HCT116 (cell line): Measurements from ENCODE around the gene MKI67. TPM values are rescaled to one million over a fixed set of nuclear protein-coding genes. Genes with fewer than 3 reads are reported as not detected.

Source experiments
- ATAC-seq: fragments of 200-7000 bp; cut with Tn5 transposase; 2 replicates; pipeline ENCODE4 v1.9.1; 2020; ENCODE audit warnings: mild to moderate bottlenecking, moderate library complexity
- BruUV-seq: library from RNA; stranded (reverse); fragments of 400-500 nt; replicated peaks from 2 replicates; lab custom pipeline; 2021; lab: Mats Ljungman, UMichigan
- CTCF ChIA-PET: fragments of 300-600 bp; sonication (Branson Sonifier 250); formaldehyde crosslinking; loops from one replicate; lab custom pipeline; 2021; ENCODE audit warnings: antibody characterized with exemption; lab: Charles Lee
- POLR2A ChIA-PET: fragments of 300-600, 350-600 bp; sonication (Branson Sonifier 250); formaldehyde crosslinking; loops from one replicate; lab custom pipeline; 2021; ENCODE audit warnings: antibody characterized with exemption; lab: Charles Lee
- RAD21 ChIA-PET, 2 experiments: fragments of 300-600 bp; sonication (Branson Sonifier 250); formaldehyde crosslinking; loops; one replicate each; lab custom pipeline; 2023; ENCODE audit warnings: low total read pairs in 2 of 2; ENCODE audit not compliant: uncharacterized antibody in 2 of 2, unreplicated experiment in 2 of 2, low non-redundant PET in 1 of 2; lab: Charles Lee
- DNase-seq: peaks from one replicate; pipeline ENCODE4 v3.0.0-alpha.2; 2010; ENCODE audit warnings: low read depth, low spot score
- H2AFZ ChIP-seq: fragments of 200-600 bp; shearing (Covaris generic), sonication (generic); 2 replicates; pipeline ENCODE4 v1.6.1; 2017; ENCODE audit warnings: low read depth, mixed run types, mixed read lengths, antibody characterized with exemption, low read length; ENCODE audit not compliant: poor library complexity, severe bottlenecking
- H3K27ac ChIP-seq: 2 replicates; pipeline ENCODE4 v1.5.1; 2012; ENCODE audit warnings: low read depth, low read length
- H3K27me3 ChIP-seq: fragments of 200-600 bp; sonication (generic); 2 replicates; pipeline ENCODE4 v1.6.1; 2016; ENCODE audit warnings: mixed run types, low read length, mixed read lengths; ENCODE audit not compliant: insufficient read depth
- H3K36me3 ChIP-seq, 2 experiments: fragments of 200-500 bp in 1 of 2; fragments of 200-600 bp in 1 of 2; sonication (Bioruptor generic) in 1 of 2; sonication (generic) in 1 of 2; 2 replicates each; pipeline versions ENCODE4 v1.5.1 to v1.6.1; 2014 to 2016; ENCODE audit warnings: low read length in 2 of 2, inconsistent platforms in 1 of 2, mixed read lengths in 1 of 2, mixed run types in 1 of 2; ENCODE audit not compliant: insufficient read depth in 2 of 2, control insufficient read depth in 1 of 2
- H3K4me1 ChIP-seq, 2 experiments: fragments of 200-600 bp in 1 of 2; sonication (generic) in 1 of 2; 2 replicates each; pipeline versions ENCODE4 v1.5.1 to v1.6.1; 2012 to 2017; ENCODE audit warnings: low read length in 2 of 2, inconsistent platforms in 1 of 2, mild to moderate bottlenecking in 1 of 2, mixed read lengths in 1 of 2, mixed run types in 1 of 2, moderate library complexity in 1 of 2; ENCODE audit not compliant: insufficient read depth in 2 of 2, control insufficient read depth in 1 of 2
- H3K4me2 ChIP-seq: fragments of 200-600 bp; sonication (generic); 2 replicates; pipeline ENCODE4 v1.6.1; 2017; ENCODE audit warnings: mixed run types, low read length, mixed read lengths
- H3K4me3 ChIP-seq, 2 experiments: fragments of 200-600 bp in 1 of 2; sonication (generic) in 1 of 2; replicated peaks in 1 of 2; 2 replicates each; pipeline ENCODE4 v1.5.1; 2011 to 2016; ENCODE audit warnings: low read length in 2 of 2, control low read depth in 1 of 2, low read depth in 1 of 2, mild to moderate bottlenecking in 1 of 2, mixed read lengths in 1 of 2, mixed run types in 1 of 2
- H3K79me2 ChIP-seq: fragments of 200-600 bp; sonication (generic); 2 replicates; pipeline ENCODE4 v1.6.1; 2017; ENCODE audit warnings: mild to moderate bottlenecking, mixed run types, low read length, moderate library complexity, mixed read lengths; ENCODE audit not compliant: insufficient read depth
- H3K9ac ChIP-seq: fragments of 200-600 bp; sonication (generic); 2 replicates; pipeline ENCODE4 v1.6.1; 2016; ENCODE audit warnings: low read length, mixed read lengths
- H3K9me2 ChIP-seq: fragments of 200-600 bp; sonication (generic), shearing (Covaris generic); 2 replicates; pipeline ENCODE4 v1.6.1; 2017; ENCODE audit warnings: mixed run types, mild to moderate bottlenecking, moderate library complexity; ENCODE audit not compliant: insufficient read depth
- H3K9me3 ChIP-seq, 2 experiments: fragments of 200-500 bp in 1 of 2; fragments of 200-600 bp in 1 of 2; sonication (Bioruptor generic) in 1 of 2; sonication (generic) in 1 of 2; 2 replicates each; pipeline ENCODE4 v1.6.1; 2014 to 2017; ENCODE audit warnings: low read length in 2 of 2, mixed read lengths in 2 of 2, inconsistent platforms in 1 of 2, low read depth in 1 of 2, mild to moderate bottlenecking in 1 of 2, mixed run types in 1 of 2, moderate library complexity in 1 of 2; ENCODE audit not compliant: control insufficient read depth in 1 of 2, insufficient read depth in 1 of 2
- H4K20me1 ChIP-seq: fragments of 200-600 bp; sonication (generic), shearing (Covaris generic); 2 replicates; pipeline ENCODE4 v1.6.1; 2017; ENCODE audit warnings: mixed run types, mild to moderate bottlenecking, moderate library complexity; ENCODE audit not compliant: insufficient read depth
- CEBPB ChIP-seq: IDR thresholded peaks from 2 replicates; pipeline ENCODE4 v1.6.1; 2012; ENCODE audit warnings: low read depth
- EGR1 ChIP-seq: IDR thresholded peaks from 2 replicates; pipeline ENCODE4 v1.6.1; 2012; ENCODE audit warnings: low read depth
- ELF1 ChIP-seq: IDR thresholded peaks from 2 replicates; pipeline ENCODE4 v1.6.1; 2012; ENCODE audit warnings: low read depth, borderline replicate concordance
- EZH2 ChIP-seq: fragments of 200-600 bp; sonication (generic); IDR thresholded peaks from 2 replicates; pipeline ENCODE4 v1.6.1; 2017; ENCODE audit warnings: antibody characterized with exemption, mixed run types
- FOSL1 ChIP-seq: IDR thresholded peaks from 2 replicates; pipeline ENCODE4 v1.6.1; 2012; ENCODE audit warnings: low read depth
- JUND ChIP-seq: IDR thresholded peaks from 2 replicates; pipeline ENCODE4 v1.6.1; 2012
- POLR2A ChIP-seq: IDR thresholded peaks from 2 replicates; pipeline ENCODE4 v1.7.0; 2011; ENCODE audit warnings: borderline replicate concordance; ENCODE audit not compliant: insufficient read depth, insufficient read length; ENCODE audit errors: extremely low read depth
- RAD21 ChIP-seq: IDR thresholded peaks from 2 replicates; pipeline ENCODE4 v1.6.1; 2012; ENCODE audit warnings: low read depth, mild to moderate bottlenecking
- SIN3A ChIP-seq: IDR thresholded peaks from 2 replicates; pipeline ENCODE4 v1.6.1; 2012; ENCODE audit warnings: low read depth
- SRF ChIP-seq: IDR thresholded peaks from 2 replicates; pipeline ENCODE4 v1.6.1; 2012; ENCODE audit warnings: low read depth
- TCF7L2 ChIP-seq: IDR thresholded peaks from 2 replicates; pipeline ENCODE4 v1.7.0; 2011; ENCODE audit warnings: borderline replicate concordance, inconsistent platforms; ENCODE audit not compliant: insufficient read depth, insufficient read length; ENCODE audit errors: extremely low read depth
- ZFX ChIP-seq: fragments of 450-650 bp; IDR thresholded peaks from 2 replicates; pipeline ENCODE4 v1.6.1; 2017
- intact Hi-C: fragments of 100-400 bp; cut with micrococcal nuclease; formaldehyde crosslinking; loops from 2 replicates; pipeline ENCODE4 v1.10.0; 2022
- total RNA-seq: library from RNA; stranded (reverse); gene quantifications from one replicate; pipeline ENCODE4 v1.2.1, GENCODE V29; 2021; ENCODE audit not compliant: unreplicated experiment
- TF ChIP-seq, protein P1 (sequence below): IDR thresholded peaks from 2 replicates; pipeline ENCODE4 v1.6.1; 2012; ENCODE audit warnings: low read depth
- TF ChIP-seq, protein P2 (sequence below): IDR thresholded peaks from 2 replicates; pipeline ENCODE4 v1.6.1; 2012

Gene MKI67
- total RNA-seq, 1 experiment from 2014 or later = 202 TPM

DNA sequence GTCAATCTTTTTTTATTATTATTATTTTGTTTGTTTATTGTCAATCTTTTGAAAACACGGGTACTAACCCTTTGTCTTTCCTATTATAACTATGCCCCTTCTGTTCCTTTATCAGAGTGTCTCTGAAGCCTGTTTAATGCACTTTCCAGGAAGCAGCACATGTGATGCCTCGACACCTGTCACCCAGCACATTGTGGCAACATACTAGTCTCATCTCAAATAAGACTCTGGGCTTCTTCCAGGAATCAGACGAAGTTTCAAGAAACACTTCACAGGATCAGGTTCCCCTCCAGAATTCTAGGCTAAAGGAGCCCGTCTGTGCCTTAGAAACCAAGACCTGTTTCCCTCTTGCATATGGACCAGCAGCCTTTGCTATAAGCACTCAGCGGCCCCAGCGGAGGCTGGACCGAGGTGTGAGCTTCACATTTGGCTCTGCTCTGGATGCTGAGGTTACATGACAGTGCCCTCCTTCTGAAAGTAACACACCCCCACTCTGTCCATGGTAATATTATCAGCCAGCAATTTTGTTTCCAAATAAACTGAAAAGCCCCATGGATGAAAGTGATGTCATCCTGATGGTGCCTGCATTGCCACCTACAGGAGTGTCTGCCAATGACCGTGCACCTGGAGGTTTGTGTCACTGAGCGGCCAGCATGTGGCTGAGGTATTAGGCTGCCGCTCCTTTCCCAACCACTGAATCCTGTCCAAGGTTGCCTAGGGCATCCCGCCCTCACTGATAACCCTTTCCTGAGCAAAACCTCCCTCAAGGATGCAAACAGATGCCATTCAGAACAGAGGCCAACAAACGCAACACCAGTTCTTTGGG lies 38.1 kb downstream of the MKI67 start (continued):
- no peak for TF ChIP-seq ZFX
- TF ChIP-seq, protein P1, sequence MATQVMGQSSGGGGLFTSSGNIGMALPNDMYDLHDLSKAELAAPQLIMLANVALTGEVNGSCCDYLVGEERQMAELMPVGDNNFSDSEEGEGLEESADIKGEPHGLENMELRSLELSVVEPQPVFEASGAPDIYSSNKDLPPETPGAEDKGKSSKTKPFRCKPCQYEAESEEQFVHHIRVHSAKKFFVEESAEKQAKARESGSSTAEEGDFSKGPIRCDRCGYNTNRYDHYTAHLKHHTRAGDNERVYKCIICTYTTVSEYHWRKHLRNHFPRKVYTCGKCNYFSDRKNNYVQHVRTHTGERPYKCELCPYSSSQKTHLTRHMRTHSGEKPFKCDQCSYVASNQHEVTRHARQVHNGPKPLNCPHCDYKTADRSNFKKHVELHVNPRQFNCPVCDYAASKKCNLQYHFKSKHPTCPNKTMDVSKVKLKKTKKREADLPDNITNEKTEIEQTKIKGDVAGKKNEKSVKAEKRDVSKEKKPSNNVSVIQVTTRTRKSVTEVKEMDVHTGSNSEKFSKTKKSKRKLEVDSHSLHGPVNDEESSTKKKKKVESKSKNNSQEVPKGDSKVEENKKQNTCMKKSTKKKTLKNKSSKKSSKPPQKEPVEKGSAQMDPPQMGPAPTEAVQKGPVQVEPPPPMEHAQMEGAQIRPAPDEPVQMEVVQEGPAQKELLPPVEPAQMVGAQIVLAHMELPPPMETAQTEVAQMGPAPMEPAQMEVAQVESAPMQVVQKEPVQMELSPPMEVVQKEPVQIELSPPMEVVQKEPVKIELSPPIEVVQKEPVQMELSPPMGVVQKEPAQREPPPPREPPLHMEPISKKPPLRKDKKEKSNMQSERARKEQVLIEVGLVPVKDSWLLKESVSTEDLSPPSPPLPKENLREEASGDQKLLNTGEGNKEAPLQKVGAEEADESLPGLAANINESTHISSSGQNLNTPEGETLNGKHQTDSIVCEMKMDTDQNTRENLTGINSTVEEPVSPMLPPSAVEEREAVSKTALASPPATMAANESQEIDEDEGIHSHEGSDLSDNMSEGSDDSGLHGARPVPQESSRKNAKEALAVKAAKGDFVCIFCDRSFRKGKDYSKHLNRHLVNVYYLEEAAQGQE = no peak

DNA sequence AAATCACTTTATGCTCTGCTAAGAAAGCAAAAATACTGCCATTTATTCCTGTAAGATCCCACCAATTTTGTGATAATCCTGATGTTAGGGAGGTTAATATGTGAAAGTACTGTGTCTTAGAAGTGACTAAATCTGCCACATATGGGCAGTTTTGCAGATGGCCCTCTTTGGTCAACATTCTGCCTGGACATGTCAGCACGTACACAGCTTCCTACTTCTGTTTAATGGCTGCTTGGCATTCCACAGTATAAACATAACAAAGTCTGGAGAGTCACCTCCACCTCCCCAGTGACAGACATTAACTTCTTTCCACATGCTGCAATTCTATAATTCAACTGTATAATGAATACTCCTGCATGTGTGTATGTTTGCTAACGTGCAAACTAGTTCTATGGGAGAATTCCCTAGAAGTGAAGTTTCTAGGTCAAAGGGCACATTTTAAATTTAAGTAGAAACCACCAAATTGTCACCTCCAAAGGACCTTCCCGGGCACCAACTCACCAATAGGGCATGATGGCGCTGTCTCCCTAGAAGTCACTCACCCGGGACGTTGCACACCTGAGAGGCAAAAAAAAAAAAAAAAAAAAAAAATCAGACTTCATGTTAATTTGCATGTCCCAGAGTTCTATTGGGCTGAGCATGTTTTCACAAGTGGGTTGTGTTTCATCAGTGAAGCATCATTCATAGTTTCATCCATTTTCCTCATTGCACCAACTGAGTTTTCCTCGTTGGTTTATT lies 38.9 kb downstream of the MKI67 start:
- CTCF ChIA-PET = no interaction called here
- no TSS peak for BruUV-seq
- Histone ChIP-seq H2AFZ (no peak overlapping the region), H3K27me3 (no peaks in the 10 kb centered on the region), H3K9me3 (no peaks in the 10 kb centered on the region), H3K9ac (no peak overlapping the region), H3K9me2 (no peaks in the 10 kb centered on the region), H4K20me1 (no peaks in the 10 kb centered on the region; the same call in 1 of the 2 replicates), H3K4me3 (no peak overlapping the region), H3K27ac (no peak overlapping the region), H3K4me2 (no peak overlapping the region), H3K36me3 (no peaks in the 10 kb centered on the region), H3K4me1 (peaks cover 0 to 7% of the 10 kb centered on the region in 2 experiments; a peak in 1 of 4 replicates), H3K79me2 (no peaks in the 10 kb centered on the region)
- POLR2A ChIA-PET = no interaction called here
- intact Hi-C loops = no loop called here
- ATAC-seq = no peak
- DNase-seq = no peak
- RAD21 ChIA-PET = no interaction called here
- no peak for TF ChIP-seq SIN3A
- no peak for TF ChIP-seq SRF
- peak; percentile 22; the same call in 1 of the 2 replicates for TF ChIP-seq RAD21
- no peak for TF ChIP-seq FOSL1
- no peak for TF ChIP-seq CEBPB
- no peak for TF ChIP-seq JUND
- TF ChIP-seq ELF1 = no peak
- no peak for TF ChIP-seq TCF7L2
- TF ChIP-seq, protein P1 = no peak
- TF ChIP-seq EGR1 = no peak
- TF ChIP-seq EZH2 = no peak
- no peak for TF ChIP-seq POLR2A
- TF ChIP-seq, protein P2, sequence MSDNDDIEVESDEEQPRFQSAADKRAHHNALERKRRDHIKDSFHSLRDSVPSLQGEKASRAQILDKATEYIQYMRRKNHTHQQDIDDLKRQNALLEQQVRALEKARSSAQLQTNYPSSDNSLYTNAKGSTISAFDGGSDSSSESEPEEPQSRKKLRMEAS = no peak
